ENCODE data around the gene SPIN1. TPM values are rescaled to one million over a fixed set of nuclear protein-coding genes. Genes with fewer than 3 reads are reported as not detected.
A peak's percentile ranks its signal among the peaks of the same experiment; 100 is the strongest.

The SPIN1 gene
- total RNA-seq, 4 donors from 2014 or later = 44.3 to 49.6 (median 49.5) TPM

- DNase-seq (ENCODE audit: low spot score in 2 of 2) = peak in 1 of 2 donors; percentile 29
- 86 to 93% methylated on average over 4 of the region's 4 CpGs for WGBS, 2 donors
- no peak overlapping the region for H3K4me3 ChIP-seq (ENCODE audit: low read depth, poor library complexity, severe bottlenecking)
- TF ChIP-seq CTCF (IDR thresholded peaks at IDR 0.05) = no peak
- no peak for TF ChIP-seq POLR2A (IDR thresholded peaks at IDR 0.05)
- intact Hi-C loops (cut with DNase I; ENCODE audit: low total_unique reads) = no loop called here
Measured at GRCh38 chr9:88358723-88359122, 29.5 kb upstream of the SPIN1 start.

GRCh38 chr9:88359974-88360373, 28.3 kb upstream of the SPIN1 start:
- no peak for DNase-seq (ENCODE audit: low spot score in 2 of 2)
- TF ChIP-seq CTCF (IDR thresholded peaks at IDR 0.05) = no peak
- no peak for TF ChIP-seq POLR2A (IDR thresholded peaks at IDR 0.05)
- intact Hi-C loops (cut with DNase I; ENCODE audit: low total_unique reads) = no loop called here
- H3K4me3 ChIP-seq (ENCODE audit: low read depth, poor library complexity, severe bottlenecking) = no peak overlapping the region
- WGBS, 2 donors = 94% methylated on average over 3 of the region's 3 CpGs

- WGBS, 2 donors = 80 to 94% methylated on average over 2 of the region's 2 CpGs
- no peak overlapping the region for H3K4me3 ChIP-seq (ENCODE audit: low read depth, poor library complexity, severe bottlenecking)
- intact Hi-C loops (cut with DNase I; ENCODE audit: low total_unique reads) = no loop called here
- TF ChIP-seq POLR2A (IDR thresholded peaks at IDR 0.05) (no peak), CTCF (IDR thresholded peaks at IDR 0.05) (no peak)
- DNase-seq (ENCODE audit: low spot score in 2 of 2) = peak in 1 of 2 donors; percentile 3
Measured at GRCh38 chr9:88362681-88363080, 25.6 kb upstream of the SPIN1 start.

- no peak for TF ChIP-seq POLR2A (IDR thresholded peaks at IDR 0.05)
- TF ChIP-seq CTCF (IDR thresholded peaks at IDR 0.05) = no peak
- WGBS, 2 donors = 58 to 70% methylated on average over 1 of the region's 1 CpG
- no peak for DNase-seq (ENCODE audit: low spot score in 2 of 2)
- intact Hi-C loops (cut with DNase I; ENCODE audit: low total_unique reads) = no loop called here
- no peak overlapping the region for H3K4me3 ChIP-seq (ENCODE audit: low read depth, poor library complexity, severe bottlenecking)
Measured at GRCh38 chr9:88363661-88364060, 24.6 kb upstream of the SPIN1 start.

- no peak overlapping the region for H3K4me3 ChIP-seq (ENCODE audit: low read depth, poor library complexity, severe bottlenecking)
- no peak for DNase-seq (ENCODE audit: low spot score in 2 of 2)
- WGBS, 2 donors = 87 to 91% methylated on average over 2 of the region's 2 CpGs
- intact Hi-C loops (cut with DNase I; ENCODE audit: low total_unique reads) = no loop called here
- TF ChIP-seq CTCF (IDR thresholded peaks at IDR 0.05) (no peak), POLR2A (IDR thresholded peaks at IDR 0.05) (no peak)
Measured at GRCh38 chr9:88364706-88365105, 23.5 kb upstream of the SPIN1 start.

DNA sequence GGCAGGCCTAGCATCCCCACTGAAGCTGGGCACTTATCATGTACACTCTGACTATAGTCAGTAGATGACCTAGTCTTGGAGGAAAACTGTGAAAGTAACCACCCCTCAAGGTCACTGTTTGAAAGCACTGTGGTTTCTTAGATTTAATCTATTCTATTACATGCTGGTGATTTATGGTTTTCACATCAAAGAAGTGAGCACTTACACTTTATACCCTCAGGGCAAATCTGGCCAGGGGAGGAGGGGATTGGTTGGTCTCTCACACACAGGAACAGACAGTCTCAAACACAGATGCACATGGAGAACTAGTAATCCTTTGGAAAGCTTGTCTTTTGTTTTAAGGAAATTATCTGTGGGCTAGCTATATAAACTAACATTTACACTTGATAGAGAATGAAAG, 17.9 kb upstream of the SPIN1 start:
- DNase-seq (ENCODE audit: low spot score in 2 of 2) = no peak
- no peak overlapping the region for H3K4me3 ChIP-seq (ENCODE audit: low read depth, poor library complexity, severe bottlenecking)
- intact Hi-C loops (cut with DNase I; ENCODE audit: low total_unique reads) = no loop called here
- no peak for TF ChIP-seq CTCF (IDR thresholded peaks at IDR 0.05)
- no peak for TF ChIP-seq POLR2A (IDR thresholded peaks at IDR 0.05)
